T-helper 2 cell (primary cell): Measurements from ENCODE around the gene PGAP6.
"Not testable (repeated sequence)": the region's sequence is repeated elsewhere in the genome, so short reads cannot be mapped to it uniquely, and the experiment has no call there.

ENCODE experiments used
- DNase-seq, 5 experiments: peaks; one replicate each; pipeline versions ENCODE4 v3.0.0 to v3.0.0-alpha.2; 2012 to 2022

PGAP6 gene

GRCh38 chr16:349211-349610 lies 32.6 kb downstream of the PGAP6 start:
- DNase-seq = no peak

- not testable (repeated sequence) for DNase-seq
These were observed 33.3 kb downstream of the PGAP6 start for GRCh38 chr16:348495-348894.

GRCh38 chr16:347203-347602 lies 34.6 kb downstream of the PGAP6 start:
- DNase-seq = no peak

GRCh38 chr16:346587-346986 lies 35.2 kb downstream of the PGAP6 start:
- no peak for DNase-seq

GRCh38 chr16:345772-346171 lies 36.0 kb downstream of the PGAP6 start:
- no peak for DNase-seq

- DNase-seq = no peak
These were observed 39.1 kb downstream of the PGAP6 start for GRCh38 chr16:342455-343213.

- DNase-seq = not testable (repeated sequence)
These were observed 39.8 kb downstream of the PGAP6 start for GRCh38 chr16:341974-342336.

- not testable (repeated sequence) for DNase-seq
These were observed 40.4 kb downstream of the PGAP6 start for GRCh38 chr16:341095-341973.

GRCh38 chr16:340370-341091 lies 41.2 kb downstream of the PGAP6 start:
- DNase-seq = no peak

- DNase-seq = no peak
These were observed 42.1 kb downstream of the PGAP6 start for GRCh38 chr16:339680-340079.

- DNase-seq = no peak
These were observed 43.7 kb downstream of the PGAP6 start for GRCh38 chr16:337975-338575.

GRCh38 chr16:337437-337836 lies 44.3 kb downstream of the PGAP6 start:
- no peak for DNase-seq

- no peak for DNase-seq
These were observed 45.5 kb downstream of the PGAP6 start for GRCh38 chr16:336269-336668.

GRCh38 chr16:334861-335632 lies 46.7 kb downstream of the PGAP6 start:
- not testable (repeated sequence) for DNase-seq

GRCh38 chr16:334164-334832 lies 47.5 kb downstream of the PGAP6 start:
- DNase-seq = not testable (repeated sequence)

- no peak for DNase-seq
These were observed 48.2 kb downstream of the PGAP6 start for GRCh38 chr16:333406-334094.

- DNase-seq = not testable (repeated sequence)
These were observed 50.5 kb downstream of the PGAP6 start for GRCh38 chr16:331181-331814.

- DNase-seq = no peak
These were observed 51.0 kb downstream of the PGAP6 start for GRCh38 chr16:330741-331140.

- no peak for DNase-seq
These were observed 56.2 kb downstream of the PGAP6 start for GRCh38 chr16:325375-326145.
